Measurements from ENCODE around the gene TFAP2A. TPM values are rescaled to one million over a fixed set of nuclear protein-coding genes. Genes with fewer than 3 reads are reported as not detected.

The TFAP2A gene
- total RNA-seq, 1 donor from 2014 or later: 66.6 TPM

GRCh38 chr6:10383331-10384090 is 31.4 kb downstream of the TFAP2A start:
- Mint-ChIP-seq H3K36me3 (no peaks in the 10 kb centered on the region), H3K9me3 (no peaks in the 10 kb centered on the region), H3K27ac (peak overlapping the region; percentile 74), H3K27me3 (peaks cover 73% of the 10 kb centered on the region), H3K4me1 (ENCODE audit: unreplicated experiment) (peaks cover 36% of the 10 kb centered on the region), H3K4me3 (peak overlapping the region; percentile 80)
- no peak for TF ChIP-seq CTCF (conservative IDR thresholded peaks at IDR 0.05)
- no peak for DNase-seq (ENCODE audit: extremely low spot score, unreplicated experiment)

GRCh38 chr6:10382728-10383330 is 32.0 kb downstream of the TFAP2A start:
- H3K36me3 Mint-ChIP-seq: no peaks in the 10 kb centered on the region
- peak overlapping the region; percentile 80 for H3K4me3 Mint-ChIP-seq
- H3K9me3 Mint-ChIP-seq: no peaks in the 10 kb centered on the region
- TF ChIP-seq CTCF (conservative IDR thresholded peaks at IDR 0.05): no peak
- H3K27me3 Mint-ChIP-seq: peaks cover 66% of the 10 kb centered on the region
- peaks cover 36% of the 10 kb centered on the region for H3K4me1 Mint-ChIP-seq (ENCODE audit: unreplicated experiment)
- DNase-seq (ENCODE audit: extremely low spot score, unreplicated experiment): no peak
- peak overlapping the region; percentile 74 for H3K27ac Mint-ChIP-seq

GRCh38 chr6:10382322-10382721 is 32.6 kb downstream of the TFAP2A start:
- DNase-seq (ENCODE audit: extremely low spot score, unreplicated experiment): no peak
- Mint-ChIP-seq H3K27ac (peak overlapping the region; percentile 74), H3K36me3 (no peaks in the 10 kb centered on the region), H3K4me1 (ENCODE audit: unreplicated experiment) (peaks cover 36% of the 10 kb centered on the region), H3K4me3 (peak overlapping the region; percentile 80), H3K9me3 (no peaks in the 10 kb centered on the region), H3K27me3 (peaks cover 61% of the 10 kb centered on the region)
- no peak for TF ChIP-seq CTCF (conservative IDR thresholded peaks at IDR 0.05)

- Mint-ChIP-seq H3K4me1 (ENCODE audit: unreplicated experiment) (peaks cover 33% of the 10 kb centered on the region), H3K4me3 (no peak overlapping the region), H3K9me3 (no peaks in the 10 kb centered on the region), H3K27ac (no peak overlapping the region), H3K27me3 (peaks cover 56% of the 10 kb centered on the region), H3K36me3 (no peaks in the 10 kb centered on the region)
- DNase-seq (ENCODE audit: extremely low spot score, unreplicated experiment): no peak
- TF ChIP-seq CTCF (conservative IDR thresholded peaks at IDR 0.05): no peak
Measured at GRCh38 chr6:10381830-10382208, 33.1 kb downstream of the TFAP2A start.

GRCh38 chr6:10381133-10381829 is 33.6 kb downstream of the TFAP2A start:
- peak overlapping the region; percentile 34 for H3K27ac Mint-ChIP-seq
- DNase-seq (ENCODE audit: extremely low spot score, unreplicated experiment): no peak
- H3K36me3 Mint-ChIP-seq: no peaks in the 10 kb centered on the region
- peak; percentile 50 for TF ChIP-seq CTCF (conservative IDR thresholded peaks at IDR 0.05)
- H3K4me3 Mint-ChIP-seq: no peak overlapping the region
- H3K4me1 Mint-ChIP-seq (ENCODE audit: unreplicated experiment): peaks cover 28% of the 10 kb centered on the region
- peaks cover 51% of the 10 kb centered on the region for H3K27me3 Mint-ChIP-seq
- H3K9me3 Mint-ChIP-seq: no peaks in the 10 kb centered on the region
